SK-N-SH treated with all-trans-retinoic acid at 6 μM for 48 hours (cell line): ENCODE measurements around the gene CREB3.

ENCODE experiments used
- ATAC-seq: fragments of 200-7000 bp; cut with Tn5 transposase; 3 replicates; pipeline ENCODE4 v1.9.1; 2020; ENCODE audit warnings: mild to moderate bottlenecking, moderate library complexity
- ARNTL ChIP-seq: fragments of 450-650 bp; formaldehyde crosslinking; IDR thresholded peaks from 2 replicates; pipeline ENCODE4 v1.5.0; 2020; ENCODE audit warnings: low read depth, mild to moderate bottlenecking, moderate library complexity, borderline replicate concordance
- BACH2 ChIP-seq: fragments of 250-450 bp; sonication (Bioruptor Pico); IDR thresholded peaks from 2 replicates; pipeline ENCODE4 v1.9.0; 2021; ENCODE audit warnings: mild to moderate bottlenecking, borderline replicate concordance
- CREB5 ChIP-seq: fragments of 250-450 bp; sonication (Bioruptor Pico); IDR thresholded peaks from 2 replicates; pipeline ENCODE4 v1.5.1; 2020; ENCODE audit warnings: low read depth, mild to moderate bottlenecking, moderate library complexity
- CSDC2 ChIP-seq: fragments of 250-450 bp; sonication (Bioruptor Pico); IDR thresholded peaks from 2 replicates; pipeline ENCODE4 v1.5.0; 2020; ENCODE audit warnings: mild to moderate bottlenecking, moderate library complexity
- CSRNP3 ChIP-seq: fragments of 250-450 bp; sonication (Bioruptor Pico); IDR thresholded peaks from 2 replicates; pipeline ENCODE4 v1.5.1; 2021; ENCODE audit warnings: mild to moderate bottlenecking, moderate library complexity
- ESRRG ChIP-seq: fragments of 250-450 bp; sonication (Bioruptor Pico); IDR thresholded peaks from 2 replicates; pipeline ENCODE4 v1.6.1; 2021; ENCODE audit warnings: mild to moderate bottlenecking
- GLIS3 ChIP-seq: fragments of 250-450 bp; sonication (Bioruptor Pico); IDR thresholded peaks from 2 replicates; pipeline ENCODE4 v1.5.0; 2020; ENCODE audit warnings: mild to moderate bottlenecking, moderate library complexity
- ISL1 ChIP-seq: fragments of 250-450 bp; sonication (Bioruptor Pico); IDR thresholded peaks from 2 replicates; pipeline ENCODE4 v2.1.2; 2022; ENCODE audit warnings: mild to moderate bottlenecking, moderate library complexity
- OSR1 ChIP-seq: fragments of 250-450 bp; sonication (Bioruptor Pico); IDR thresholded peaks from 2 replicates; pipeline ENCODE4 v1.8.0; 2022; ENCODE audit warnings: moderate library complexity, mild to moderate bottlenecking, inconsistent platforms
- PATZ1 ChIP-seq: fragments of 250-450 bp; sonication (Bioruptor Pico); IDR thresholded peaks from 2 replicates; pipeline ENCODE4 v1.8.0; 2020; ENCODE audit warnings: mild to moderate bottlenecking, moderate library complexity, borderline replicate concordance
- RARB ChIP-seq: fragments of 250-450 bp; sonication (Bioruptor Pico); IDR thresholded peaks from 2 replicates; pipeline ENCODE4 v1.8.0; 2021; ENCODE audit warnings: mild to moderate bottlenecking, moderate library complexity
- SNAI2 ChIP-seq: fragments of 250-450 bp; sonication (Bioruptor Pico); IDR thresholded peaks from 2 replicates; pipeline ENCODE4 v1.5.0; 2020; ENCODE audit warnings: mild to moderate bottlenecking, moderate library complexity
- TCF4 ChIP-seq: fragments of 250-450 bp; sonication (Bioruptor Pico); IDR thresholded peaks from 2 replicates; pipeline ENCODE4 v1.8.0; 2021; ENCODE audit warnings: mild to moderate bottlenecking, moderate library complexity, borderline replicate concordance
- TOX ChIP-seq: fragments of 250-450 bp; sonication (Bioruptor Pico); IDR thresholded peaks from 2 replicates; pipeline ENCODE4 v1.8.0; 2021; ENCODE audit warnings: mild to moderate bottlenecking, moderate library complexity, borderline replicate concordance
- TSHZ2 ChIP-seq: fragments of 250-450 bp; sonication (Bioruptor Pico); IDR thresholded peaks from 2 replicates; pipeline ENCODE4 v1.5.0; 2020; ENCODE audit warnings: mild to moderate bottlenecking, moderate library complexity
- ZFP3 ChIP-seq: fragments of 250-450 bp; sonication (Bioruptor Pico); IDR thresholded peaks from 2 replicates; pipeline ENCODE4 v1.5.0; 2020; ENCODE audit warnings: mild to moderate bottlenecking, moderate library complexity
- ZFP30 ChIP-seq: fragments of 450-650 bp; formaldehyde crosslinking; IDR thresholded peaks from 2 replicates; pipeline ENCODE4 v1.5.0; 2022; ENCODE audit warnings: mild to moderate bottlenecking, moderate library complexity
- ZNF565 ChIP-seq: fragments of 450-650 bp; formaldehyde crosslinking; conservative IDR thresholded peaks from 2 replicates; pipeline ENCODE4 v1.5.0; 2020; ENCODE audit warnings: low read depth, mild to moderate bottlenecking, moderate library complexity
- ZNF70 ChIP-seq: fragments of 450-650 bp; formaldehyde crosslinking; IDR thresholded peaks from 2 replicates; pipeline ENCODE4 v1.5.0; 2020; ENCODE audit warnings: mild to moderate bottlenecking, moderate library complexity
- ZNF8 ChIP-seq: fragments of 450-650 bp; formaldehyde crosslinking; IDR thresholded peaks from 2 replicates; pipeline ENCODE4 v1.5.0; 2020; ENCODE audit warnings: mild to moderate bottlenecking, moderate library complexity

CREB3 gene

GRCh38 chr9:35685506-35685905 lies 47.0 kb upstream of the CREB3 start:
- no peak for ATAC-seq
- TF ChIP-seq ISL1 (CRISPR knock-in tag), result no peak
- TF ChIP-seq OSR1 (CRISPR knock-in tag), result no peak
- TF ChIP-seq ZNF565 (CRISPR knock-in tag), result no peak
- TF ChIP-seq TOX (CRISPR knock-in tag), result no peak
- no peak for TF ChIP-seq CSDC2 (CRISPR knock-in tag)
- no peak for TF ChIP-seq CSRNP3 (CRISPR knock-in tag)
- no peak for TF ChIP-seq RARB (CRISPR knock-in tag)
- no peak for TF ChIP-seq ZFP3 (CRISPR knock-in tag)
- no peak for TF ChIP-seq ARNTL (CRISPR knock-in tag)
- no peak for TF ChIP-seq ZFP30
- TF ChIP-seq ZNF70 (CRISPR knock-in tag), result no peak
- TF ChIP-seq PATZ1 (CRISPR knock-in tag), result no peak
- no peak for TF ChIP-seq BACH2 (CRISPR knock-in tag)
- TF ChIP-seq CREB5, result no peak
- no peak for TF ChIP-seq SNAI2 (CRISPR knock-in tag)
- no peak for TF ChIP-seq TSHZ2 (CRISPR knock-in tag)
- no peak for TF ChIP-seq GLIS3 (CRISPR knock-in tag)

GRCh38 chr9:35686222-35687203 lies 46.0 kb upstream of the CREB3 start:
- TF ChIP-seq ISL1 (CRISPR knock-in tag) (no peak), ARNTL (CRISPR knock-in tag) (no peak), CSDC2 (CRISPR knock-in tag) (no peak), CREB5 (no peak), BACH2 (CRISPR knock-in tag) (no peak), CSRNP3 (CRISPR knock-in tag) (no peak), ZNF565 (CRISPR knock-in tag) (no peak)

GRCh38 chr9:35687306-35687705 lies 45.2 kb upstream of the CREB3 start:
- no peak for ATAC-seq
- TF ChIP-seq OSR1 (CRISPR knock-in tag) (no peak), TSHZ2 (CRISPR knock-in tag) (no peak), BACH2 (CRISPR knock-in tag) (no peak), SNAI2 (CRISPR knock-in tag) (no peak), CREB5 (no peak), ZNF565 (CRISPR knock-in tag) (no peak), ARNTL (CRISPR knock-in tag) (no peak), ESRRG (no peak), GLIS3 (CRISPR knock-in tag) (no peak), TCF4 (no peak), CSDC2 (CRISPR knock-in tag) (no peak), ZNF8 (CRISPR knock-in tag) (no peak), ZFP3 (CRISPR knock-in tag) (no peak)

More at GRCh38 chr9:35686222-35687203, 46.0 kb upstream of the CREB3 start:
- ATAC-seq, result no peak
